Smooth muscle cell (in vitro differentiated cells): ENCODE data around the gene MAP4K2. TPM values are rescaled to one million over a fixed set of nuclear protein-coding genes. Genes with fewer than 3 reads are reported as not detected.
"Not testable (repeated sequence)": the region's sequence is repeated elsewhere in the genome, so short reads cannot be mapped to it uniquely, and the experiment has no call there.

Experiments used
- DNase-seq: peaks from one replicate; lab custom pipeline; 2025; ENCODE audit not compliant: unreplicated experiment; lab: John Stamatoyannopoulos, UW
- H2AFZ ChIP-seq: fragments of 200-600 bp; sonication (generic); 2 replicates; pipeline ENCODE4 v1.6.0; 2016; ENCODE audit warnings: antibody characterized with exemption, low read depth, mild to moderate bottlenecking
- H3F3A ChIP-seq: fragments of 200-600 bp; sonication (generic); 2 replicates; pipeline ENCODE4 v1.6.0; 2017; ENCODE audit warnings: antibody characterized with exemption, low read depth
- H3K27ac ChIP-seq: fragments of 200-600 bp; sonication (generic); 2 replicates; pipeline ENCODE4 v1.5.1; 2016; ENCODE audit warnings: low read depth, mild to moderate bottlenecking
- H3K27me3 ChIP-seq: fragments of 200-600 bp; sonication (generic); 2 replicates; pipeline ENCODE4 v1.6.1; 2016; ENCODE audit warnings: low read depth, mild to moderate bottlenecking
- H3K36me3 ChIP-seq: fragments of 200-600 bp; sonication (generic); 2 replicates; pipeline ENCODE4 v1.5.1; 2016; ENCODE audit warnings: low read depth
- H3K4me1 ChIP-seq: fragments of 200-600 bp; sonication (generic); 2 replicates; pipeline ENCODE4 v1.5.1; 2016; ENCODE audit warnings: low read depth
- H3K4me2 ChIP-seq: fragments of 200-600 bp; sonication (generic); 2 replicates; pipeline ENCODE4 v1.6.0; 2016; ENCODE audit warnings: mild to moderate bottlenecking
- H3K4me3 ChIP-seq: fragments of 200-600 bp; sonication (generic); 2 replicates; pipeline ENCODE4 v1.5.1; 2016; ENCODE audit warnings: mild to moderate bottlenecking
- H3K79me2 ChIP-seq: fragments of 200-600 bp; sonication (generic); 2 replicates; pipeline ENCODE4 v1.6.0; 2016; ENCODE audit warnings: low read depth, mild to moderate bottlenecking
- H3K9ac ChIP-seq: fragments of 200-600 bp; sonication (generic); 2 replicates; pipeline ENCODE4 v1.6.0; 2016; ENCODE audit warnings: low read depth
- H3K9me3 ChIP-seq: fragments of 200-600 bp; sonication (generic); replicated peaks from 2 replicates; pipeline ENCODE4 v1.5.1; 2016; ENCODE audit warnings: low read depth
- H4K20me1 ChIP-seq: fragments of 200-600 bp; sonication (generic); 2 replicates; pipeline ENCODE4 v1.6.0; 2016; ENCODE audit warnings: low read depth
- CTCF ChIP-seq: fragments of 200-600 bp; sonication (generic); IDR thresholded peaks from 2 replicates; pipeline ENCODE4 v1.5.1; 2017; ENCODE audit warnings: borderline replicate concordance, mild to moderate bottlenecking, antibody characterized with exemption; ENCODE audit not compliant: insufficient read depth, poor library complexity, severe bottlenecking
- WGBS: methylation state at CpG from one replicate; pipeline ENCODE4 v1.1.7; 2016; ENCODE audit warnings: low lambda C conversion rate; 5-methylcytosine and 5-hydroxymethylcytosine counted together
- polyA plus RNA-seq: library from polyadenylated mRNA; unstranded; fragments of >200 nt; fragmentation: Nextera tagmentation; extraction: Ambion mirVana; gene quantifications from 2 replicates; pipeline ENCODE4 v1.2.1, GENCODE V29; 2016
- total RNA-seq: library from RNA; depleted of rRNA; stranded (reverse); fragments of >200 nt; gene quantifications from 2 replicates; pipeline ENCODE4 v1.2.3, GENCODE V29; 2014

The MAP4K2 gene
- total and polyA plus RNA-seq, 2 experiments from 2014 or later, result 23.6 to 28.9 TPM

- WGBS, result 94% methylated on average over 7 of the region's 7 CpGs
- Histone ChIP-seq H2AFZ (no peak overlapping the region), H3K27ac (no peak overlapping the region), H3K36me3 (no peaks in the 10 kb centered on the region), H3F3A (no peaks in the 10 kb centered on the region), H3K27me3 (no peaks in the 10 kb centered on the region), H3K4me3 (no peak overlapping the region), H4K20me1 (no peaks in the 10 kb centered on the region), H3K9ac (no peak overlapping the region), H3K9me3 (no peaks in the 10 kb centered on the region), H3K4me2 (no peak overlapping the region), H3K4me1 (no peaks in the 10 kb centered on the region), H3K79me2 (no peaks in the 10 kb centered on the region)
- no peak for DNase-seq
- no peak for TF ChIP-seq CTCF
Observed at GRCh38 chr11:64826062-64826461, 23.0 kb upstream of the MAP4K2 start.

DNA sequence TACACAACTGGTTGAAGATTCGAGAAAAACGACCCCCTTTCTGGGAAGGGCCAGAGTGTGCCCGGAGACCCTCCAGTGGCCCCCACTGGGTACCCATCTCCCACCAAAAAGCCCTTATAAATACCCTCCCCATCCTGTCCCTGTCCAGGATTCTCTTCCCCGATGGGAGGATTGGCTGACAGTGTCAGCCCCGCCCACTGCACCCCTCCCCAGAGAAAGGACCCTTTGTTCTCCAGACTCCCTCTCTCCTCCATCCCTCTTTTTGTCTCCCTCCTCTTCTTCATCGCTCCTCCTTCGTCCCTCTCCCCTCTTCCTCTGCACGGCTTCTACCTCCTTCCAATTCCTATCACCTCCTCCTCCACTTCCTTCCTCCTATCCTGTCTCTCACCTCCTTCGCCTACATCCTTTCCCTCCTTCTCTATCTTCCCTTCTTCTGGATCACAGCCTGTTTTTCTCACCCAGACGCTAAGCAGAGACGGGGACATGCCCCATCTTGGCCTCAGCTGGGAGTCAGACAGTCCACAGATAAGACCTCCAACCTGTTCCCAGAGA, 20.6 kb upstream of the MAP4K2 start:
- Histone ChIP-seq H3F3A (no peaks in the 10 kb centered on the region), H3K4me2 (no peak overlapping the region), H3K27me3 (no peaks in the 10 kb centered on the region), H3K79me2 (no peaks in the 10 kb centered on the region), H3K27ac (no peak overlapping the region), H3K9ac (no peak overlapping the region), H2AFZ (no peak overlapping the region), H3K4me3 (no peak overlapping the region), H3K9me3 (no peaks in the 10 kb centered on the region), H3K4me1 (no peaks in the 10 kb centered on the region), H4K20me1 (no peaks in the 10 kb centered on the region), H3K36me3 (no peaks in the 10 kb centered on the region)
- WGBS, result 83% methylated on average over 11 of the region's 11 CpGs
- TF ChIP-seq CTCF, result no peak
- no peak for DNase-seq

DNA sequence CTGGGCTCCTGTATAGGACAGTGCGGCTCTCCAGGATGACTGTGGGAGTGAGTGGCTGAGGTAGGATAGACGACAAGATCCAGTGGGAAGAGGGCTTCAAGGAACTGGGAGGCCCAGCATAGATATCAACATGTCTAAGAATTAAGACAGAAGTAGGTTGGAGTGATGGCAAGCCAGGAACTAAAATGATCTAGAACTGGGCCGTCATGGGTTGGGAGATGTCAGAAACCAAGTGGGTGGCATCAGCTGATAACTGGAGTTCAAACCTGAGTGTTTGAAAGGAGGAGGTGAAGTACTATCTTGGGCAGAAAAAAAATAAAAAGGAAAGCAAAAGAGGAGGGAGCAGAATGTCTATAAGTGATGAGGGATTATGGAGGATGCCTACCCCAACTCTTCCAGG, 14.5 kb upstream of the MAP4K2 start:
- H4K20me1 ChIP-seq, result no peaks in the 10 kb centered on the region
- 89% methylated on average over 3 of the region's 3 CpGs for WGBS
- H3K36me3 ChIP-seq, result no peaks in the 10 kb centered on the region
- no peaks in the 10 kb centered on the region for H3F3A ChIP-seq
- no peak for TF ChIP-seq CTCF
- H3K27me3 ChIP-seq, result no peaks in the 10 kb centered on the region
- DNase-seq, result no peak
- no peaks in the 10 kb centered on the region for H3K9me3 ChIP-seq
- H3K9ac ChIP-seq, result no peak overlapping the region
- H3K27ac ChIP-seq, result no peak overlapping the region
- no peak overlapping the region for H3K4me2 ChIP-seq
- no peak overlapping the region for H2AFZ ChIP-seq
- H3K4me1 ChIP-seq, result no peaks in the 10 kb centered on the region
- no peaks in the 10 kb centered on the region for H3K79me2 ChIP-seq
- no peak overlapping the region for H3K4me3 ChIP-seq

DNA sequence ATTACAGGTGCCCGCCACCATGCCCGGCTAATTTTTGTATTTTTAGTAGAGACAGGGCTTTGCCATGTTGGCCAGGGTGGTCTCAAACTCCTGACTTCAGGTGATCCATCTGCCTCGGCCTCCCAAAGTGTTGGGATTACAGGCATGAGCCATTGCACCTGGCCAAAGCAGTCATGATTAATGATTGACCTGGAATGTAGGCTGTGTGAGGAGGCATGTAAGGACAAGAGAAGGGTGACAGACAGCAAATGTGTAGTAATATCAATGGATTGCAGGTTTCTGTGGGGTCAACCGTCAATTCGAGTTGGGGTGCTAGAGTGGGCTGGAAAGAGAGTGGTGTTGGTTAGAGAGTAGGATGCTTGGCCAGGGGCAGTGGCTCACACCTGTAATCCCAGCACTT, 12.4 kb upstream of the MAP4K2 start:
- H3K27me3 ChIP-seq, DNase-seq, H3K4me2 ChIP-seq, H3K79me2 ChIP-seq, H3K9ac ChIP-seq, H4K20me1 ChIP-seq, H3K4me3 ChIP-seq, H3K27ac ChIP-seq, H3K9me3 ChIP-seq, H3K36me3 ChIP-seq, H3K4me1 ChIP-seq, H2AFZ ChIP-seq, H3F3A ChIP-seq: not testable (repeated sequence)
- WGBS, result 89% methylated on average over 5 of the region's 5 CpGs
